WTC11 (cell line): Measurements from ENCODE around the gene RTN4RL1. TPM values are rescaled to one million over a fixed set of nuclear protein-coding genes. Genes with fewer than 3 reads are reported as not detected.

Source experiments
- ATAC-seq: fragments of 200-7000 bp; cut with Tn5 transposase; 2 replicates; pipeline ENCODE4 v1.10.0; 2021; ENCODE audit warnings: mild to moderate bottlenecking, moderate library complexity
- CTCF ChIA-PET: fragments of 300-600 bp; sonication (Branson Sonifier 250); formaldehyde crosslinking; loops from one replicate; lab custom pipeline; 2021; ENCODE audit warnings: antibody characterized with exemption; lab: Charles Lee
- POLR2A ChIA-PET: fragments of 350-600 bp; sonication (Branson Sonifier 250); formaldehyde crosslinking; loops from one replicate; lab custom pipeline; 2021; ENCODE audit warnings: antibody characterized with exemption; lab: Charles Lee
- DNase-seq: peaks from one replicate; pipeline ENCODE4 v3.0.0; 2021; ENCODE audit warnings: low spot score
- H3K27ac Mint-ChIP-seq: 2 replicates; pipeline ENCODE4 v1.8.0; 2021; ENCODE audit warnings: mixed read lengths
- H3K27me3 Mint-ChIP-seq: 2 replicates; pipeline ENCODE4 v1.8.0; 2021; ENCODE audit warnings: low read depth, mild to moderate bottlenecking, moderate library complexity, mixed read lengths
- H3K36me3 Mint-ChIP-seq: 2 replicates; pipeline ENCODE4 v1.8.0; 2021; ENCODE audit warnings: mixed read lengths
- H3K4me1 Mint-ChIP-seq: 2 replicates; pipeline ENCODE4 v1.8.0; 2022; ENCODE audit warnings: mixed read lengths
- H3K4me3 Mint-ChIP-seq: 2 replicates; pipeline ENCODE4 v1.8.0; 2021; ENCODE audit warnings: mild to moderate bottlenecking, moderate library complexity, mixed read lengths
- H3K9me3 Mint-ChIP-seq: 2 replicates; pipeline ENCODE4 v1.8.0; 2021; ENCODE audit warnings: mixed read lengths
- ATF1 ChIP-seq: sonication (generic); formaldehyde crosslinking; IDR thresholded peaks from 2 replicates; pipeline ENCODE4 v1.8.1; 2023; ENCODE audit warnings: mild to moderate bottlenecking, moderate library complexity, missing genetic modification reagents
- ELF4 ChIP-seq: sonication (generic); formaldehyde crosslinking; IDR thresholded peaks from 2 replicates; pipeline ENCODE4 v1.8.1; 2022; ENCODE audit warnings: low read depth, mild to moderate bottlenecking, moderate library complexity, missing genetic modification reagents
- EMX1 ChIP-seq: fragments of 250-450 bp; sonication (Bioruptor Pico); IDR thresholded peaks from 2 replicates; pipeline ENCODE4 v1.8.0; 2021; ENCODE audit warnings: mild to moderate bottlenecking
- ETV6 ChIP-seq: sonication (generic); formaldehyde crosslinking; IDR thresholded peaks from 2 replicates; pipeline ENCODE4 v1.8.1; 2022; ENCODE audit warnings: mild to moderate bottlenecking, missing genetic modification reagents
- FOXP1 ChIP-seq: sonication (generic); formaldehyde crosslinking; IDR thresholded peaks from 2 replicates; pipeline ENCODE4 v1.8.0; 2022; ENCODE audit warnings: missing genetic modification reagents, mild to moderate bottlenecking, moderate library complexity, borderline replicate concordance
- GABPB1 ChIP-seq: sonication (generic); formaldehyde crosslinking; IDR thresholded peaks from 2 replicates; pipeline ENCODE4 v1.8.1; 2023; ENCODE audit warnings: mild to moderate bottlenecking, missing genetic modification reagents
- HMGA2 ChIP-seq: fragments of 250-450 bp; sonication (Bioruptor Pico); IDR thresholded peaks from 2 replicates; pipeline ENCODE4 v1.4.0; 2021; ENCODE audit warnings: mild to moderate bottlenecking, moderate library complexity
- JUN ChIP-seq: sonication (generic); formaldehyde crosslinking; IDR thresholded peaks from 2 replicates; pipeline ENCODE4 v1.8.0; 2023; ENCODE audit warnings: mild to moderate bottlenecking, missing genetic modification reagents
- NFE2L1 ChIP-seq: sonication (generic); formaldehyde crosslinking; IDR thresholded peaks from 2 replicates; pipeline ENCODE4 v1.8.1; 2023; ENCODE audit warnings: missing genetic modification reagents
- OVOL2 ChIP-seq: fragments of 250-450 bp; sonication (Bioruptor Pico); IDR thresholded peaks from 2 replicates; pipeline ENCODE4 v1.9.0; 2021; ENCODE audit warnings: mild to moderate bottlenecking, borderline replicate concordance
- PRRX2 ChIP-seq: fragments of 250-450 bp; sonication (Bioruptor Pico); IDR thresholded peaks from 2 replicates; pipeline ENCODE4 v1.8.0; 2021; ENCODE audit warnings: mild to moderate bottlenecking
- SP1 ChIP-seq: sonication (generic); formaldehyde crosslinking; conservative IDR thresholded peaks from 2 replicates; pipeline ENCODE4 v1.8.1; 2022; ENCODE audit warnings: missing genetic modification reagents
- ZBTB21 ChIP-seq: sonication (generic); formaldehyde crosslinking; IDR thresholded peaks from 2 replicates; pipeline ENCODE4 v1.8.1; 2023; ENCODE audit warnings: mild to moderate bottlenecking, missing genetic modification reagents, borderline replicate concordance
- ZNF263 ChIP-seq: sonication (generic); formaldehyde crosslinking; IDR thresholded peaks from 2 replicates; pipeline ENCODE4 v1.8.1; 2022; ENCODE audit warnings: low read depth, mild to moderate bottlenecking, moderate library complexity, missing genetic modification reagents
- ZNF317 ChIP-seq: sonication (generic); formaldehyde crosslinking; IDR thresholded peaks from 2 replicates; pipeline ENCODE4 v1.8.1; 2023; ENCODE audit warnings: low read depth, mild to moderate bottlenecking, moderate library complexity, missing genetic modification reagents, borderline replicate concordance
- ZNF423 ChIP-seq: fragments of 250-450 bp; sonication (Bioruptor Pico); IDR thresholded peaks from 2 replicates; pipeline ENCODE4 v2.1.2; 2022; ENCODE audit warnings: mild to moderate bottlenecking, moderate library complexity
- total RNA-seq: library from RNA; stranded (reverse); gene quantifications from 3 replicates; pipeline ENCODE4 v1.2.3, GENCODE V29; 2021
- TF ChIP-seq, protein P1 (sequence below): sonication (generic); formaldehyde crosslinking; IDR thresholded peaks from 2 replicates; pipeline ENCODE4 v1.8.0; 2023; ENCODE audit warnings: mild to moderate bottlenecking, missing genetic modification reagents
- TF ChIP-seq, protein P2 (sequence below): fragments of 250-450 bp; sonication (Bioruptor Pico); IDR thresholded peaks from 2 replicates; pipeline ENCODE4 v1.8.0; 2021; ENCODE audit warnings: mild to moderate bottlenecking
- TF ChIP-seq, protein P3 (sequence below): sonication (generic); formaldehyde crosslinking; IDR thresholded peaks from 2 replicates; pipeline ENCODE4 v1.8.1; 2022; ENCODE audit warnings: missing genetic modification reagents, borderline replicate concordance
- TF ChIP-seq, protein P4 (sequence below): fragments of 250-450 bp; sonication (Bioruptor Pico); IDR thresholded peaks from 2 replicates; pipeline ENCODE4 v1.9.0; 2021; ENCODE audit warnings: moderate library complexity, mild to moderate bottlenecking, inconsistent platforms, borderline replicate concordance
- TF ChIP-seq, protein P5 (sequence below): fragments of 250-450 bp; sonication (Bioruptor Pico); IDR thresholded peaks from 2 replicates; pipeline ENCODE4 v2.1.2; 2022; ENCODE audit warnings: mild to moderate bottlenecking, moderate library complexity
- TF ChIP-seq, protein P6 (sequence below): sonication (generic); formaldehyde crosslinking; IDR thresholded peaks from 2 replicates; pipeline ENCODE4 v1.8.0; 2022; ENCODE audit warnings: mild to moderate bottlenecking, missing genetic modification reagents

RTN4RL1 gene
- total RNA-seq, 1 experiment from 2014 or later = 0.72 TPM

DNA sequence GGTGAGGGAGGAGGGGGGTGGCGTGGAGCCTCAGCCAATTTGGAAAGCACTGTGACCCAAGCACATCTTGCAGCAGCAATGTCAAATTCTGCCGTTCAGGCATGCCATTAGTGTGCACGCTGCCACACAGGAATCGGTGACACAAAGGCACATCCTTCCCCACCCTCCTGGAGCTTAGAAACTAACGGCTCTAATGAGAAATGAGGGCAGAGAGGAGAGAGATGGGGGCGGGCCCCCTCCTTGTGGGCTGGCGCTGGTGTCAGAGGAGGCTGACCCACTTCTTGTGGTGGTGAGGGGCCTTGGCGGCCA, 94.8 kb downstream of the RTN4RL1 start (continued):
- TF ChIP-seq, protein P1, sequence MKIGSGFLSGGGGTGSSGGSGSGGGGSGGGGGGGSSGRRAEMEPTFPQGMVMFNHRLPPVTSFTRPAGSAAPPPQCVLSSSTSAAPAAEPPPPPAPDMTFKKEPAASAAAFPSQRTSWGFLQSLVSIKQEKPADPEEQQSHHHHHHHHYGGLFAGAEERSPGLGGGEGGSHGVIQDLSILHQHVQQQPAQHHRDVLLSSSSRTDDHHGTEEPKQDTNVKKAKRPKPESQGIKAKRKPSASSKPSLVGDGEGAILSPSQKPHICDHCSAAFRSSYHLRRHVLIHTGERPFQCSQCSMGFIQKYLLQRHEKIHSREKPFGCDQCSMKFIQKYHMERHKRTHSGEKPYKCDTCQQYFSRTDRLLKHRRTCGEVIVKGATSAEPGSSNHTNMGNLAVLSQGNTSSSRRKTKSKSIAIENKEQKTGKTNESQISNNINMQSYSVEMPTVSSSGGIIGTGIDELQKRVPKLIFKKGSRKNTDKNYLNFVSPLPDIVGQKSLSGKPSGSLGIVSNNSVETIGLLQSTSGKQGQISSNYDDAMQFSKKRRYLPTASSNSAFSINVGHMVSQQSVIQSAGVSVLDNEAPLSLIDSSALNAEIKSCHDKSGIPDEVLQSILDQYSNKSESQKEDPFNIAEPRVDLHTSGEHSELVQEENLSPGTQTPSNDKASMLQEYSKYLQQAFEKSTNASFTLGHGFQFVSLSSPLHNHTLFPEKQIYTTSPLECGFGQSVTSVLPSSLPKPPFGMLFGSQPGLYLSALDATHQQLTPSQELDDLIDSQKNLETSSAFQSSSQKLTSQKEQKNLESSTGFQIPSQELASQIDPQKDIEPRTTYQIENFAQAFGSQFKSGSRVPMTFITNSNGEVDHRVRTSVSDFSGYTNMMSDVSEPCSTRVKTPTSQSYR (CRISPR knock-in tag) = no peak
- no peak for TF ChIP-seq SP1 (CRISPR knock-in tag)
- no peak for TF ChIP-seq ATF1 (CRISPR knock-in tag)
- TF ChIP-seq FOXP1 (CRISPR knock-in tag) = no peak
- no peak for TF ChIP-seq JUN (CRISPR knock-in tag)
- TF ChIP-seq, protein P2, sequence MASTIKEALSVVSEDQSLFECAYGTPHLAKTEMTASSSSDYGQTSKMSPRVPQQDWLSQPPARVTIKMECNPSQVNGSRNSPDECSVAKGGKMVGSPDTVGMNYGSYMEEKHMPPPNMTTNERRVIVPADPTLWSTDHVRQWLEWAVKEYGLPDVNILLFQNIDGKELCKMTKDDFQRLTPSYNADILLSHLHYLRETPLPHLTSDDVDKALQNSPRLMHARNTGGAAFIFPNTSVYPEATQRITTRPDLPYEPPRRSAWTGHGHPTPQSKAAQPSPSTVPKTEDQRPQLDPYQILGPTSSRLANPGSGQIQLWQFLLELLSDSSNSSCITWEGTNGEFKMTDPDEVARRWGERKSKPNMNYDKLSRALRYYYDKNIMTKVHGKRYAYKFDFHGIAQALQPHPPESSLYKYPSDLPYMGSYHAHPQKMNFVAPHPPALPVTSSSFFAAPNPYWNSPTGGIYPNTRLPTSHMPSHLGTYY (CRISPR knock-in tag) = no peak
- no peak for TF ChIP-seq ELF4
- TF ChIP-seq, protein P3, sequence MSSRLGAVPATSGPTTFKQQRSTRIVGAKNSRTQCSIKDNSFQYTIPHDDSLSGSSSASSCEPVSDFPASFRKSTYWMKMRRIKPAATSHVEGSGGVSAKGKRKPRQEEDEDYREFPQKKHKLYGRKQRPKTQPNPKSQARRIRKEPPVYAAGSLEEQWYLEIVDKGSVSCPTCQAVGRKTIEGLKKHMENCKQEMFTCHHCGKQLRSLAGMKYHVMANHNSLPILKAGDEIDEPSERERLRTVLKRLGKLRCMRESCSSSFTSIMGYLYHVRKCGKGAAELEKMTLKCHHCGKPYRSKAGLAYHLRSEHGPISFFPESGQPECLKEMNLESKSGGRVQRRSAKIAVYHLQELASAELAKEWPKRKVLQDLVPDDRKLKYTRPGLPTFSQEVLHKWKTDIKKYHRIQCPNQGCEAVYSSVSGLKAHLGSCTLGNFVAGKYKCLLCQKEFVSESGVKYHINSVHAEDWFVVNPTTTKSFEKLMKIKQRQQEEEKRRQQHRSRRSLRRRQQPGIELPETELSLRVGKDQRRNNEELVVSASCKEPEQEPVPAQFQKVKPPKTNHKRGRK = no peak

DNA sequence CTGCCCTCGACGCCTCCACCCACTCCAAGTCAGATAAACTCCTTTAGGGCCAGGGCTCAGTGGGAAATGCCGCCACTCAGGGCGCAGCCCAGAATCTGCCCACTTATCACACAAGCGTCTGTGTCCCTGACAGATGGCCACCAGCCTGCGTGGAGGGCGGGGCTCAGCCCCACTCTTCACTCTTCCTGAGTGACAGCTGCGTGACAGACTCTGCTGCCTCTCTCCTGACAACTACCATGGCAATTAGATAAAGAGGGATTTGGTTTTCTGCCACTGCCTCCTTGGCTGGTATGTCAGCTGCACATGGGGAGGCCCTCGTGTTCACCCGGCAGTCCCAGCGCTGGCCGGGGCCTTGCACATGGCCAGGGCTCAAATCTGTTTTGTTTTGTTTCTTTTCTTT, 96.2 kb downstream of the RTN4RL1 start:
- POLR2A ChIA-PET = no interaction called here
- no peak for DNase-seq
- no peaks in the 10 kb centered on the region for H3K9me3 Mint-ChIP-seq
- CTCF ChIA-PET = interaction anchor here (1.0 kb wide), 1 partner anchor 20 kb away, joined by 3 read pairs; no protein-coding TSS in a partner anchor
- H3K4me3 Mint-ChIP-seq = no peak overlapping the region
- H3K36me3 Mint-ChIP-seq = no peaks in the 10 kb centered on the region
- ATAC-seq = no peak
- H3K4me1 Mint-ChIP-seq = 0 out of 2 replicates have a peak, but pooled peaks cover 2% of the 10 kb centered on the region
- no peak for TF ChIP-seq ETV6 (CRISPR knock-in tag)
- TF ChIP-seq, protein P4, sequence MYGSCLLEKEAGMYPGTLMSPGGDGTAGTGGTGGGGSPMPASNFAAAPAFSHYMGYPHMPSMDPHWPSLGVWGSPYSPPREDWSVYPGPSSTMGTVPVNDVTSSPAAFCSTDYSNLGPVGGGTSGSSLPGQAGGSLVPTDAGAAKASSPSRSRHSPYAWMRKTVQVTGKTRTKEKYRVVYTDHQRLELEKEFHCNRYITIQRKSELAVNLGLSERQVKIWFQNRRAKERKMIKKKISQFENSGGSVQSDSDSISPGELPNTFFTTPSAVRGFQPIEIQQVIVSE (CRISPR knock-in tag) = no peak
- peaks cover 16% of the 10 kb centered on the region for H3K27me3 Mint-ChIP-seq
- no peak overlapping the region for H3K27ac Mint-ChIP-seq

DNA sequence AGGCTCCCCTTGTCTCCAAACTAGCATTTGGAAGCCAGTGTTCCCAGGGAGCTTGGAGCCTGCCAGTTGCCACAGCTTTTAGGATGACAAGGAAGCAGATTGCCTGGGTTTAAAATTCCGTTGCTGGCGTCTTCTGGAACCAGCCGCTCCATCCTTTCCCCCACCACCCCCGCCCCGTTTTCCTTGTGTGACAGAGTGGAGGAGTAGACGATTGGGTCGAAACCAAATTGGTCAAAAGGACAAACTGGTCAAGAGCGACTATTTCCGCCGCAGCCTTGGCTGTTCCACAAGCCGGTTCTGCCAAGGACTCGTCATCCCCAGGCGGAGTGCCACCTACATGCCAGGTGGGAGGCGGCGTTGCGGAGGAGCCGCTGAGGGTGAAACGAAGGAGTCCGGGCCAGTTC, 104.2 kb downstream of the RTN4RL1 start:
- Mint-ChIP-seq H3K4me3 (no peak overlapping the region), H3K36me3 (no peaks in the 10 kb centered on the region)
- CTCF ChIA-PET = interaction anchor here (0.8 to 2.5 kb wide), 2 partner anchors 11 to 77 kb away, joined by 3 to 7 read pairs; no protein-coding TSS in a partner anchor
- TF ChIP-seq OVOL2 (CRISPR knock-in tag) = no peak
- TF ChIP-seq ZNF423 = no peak
- no peak for TF ChIP-seq ZBTB21 (CRISPR knock-in tag)
- TF ChIP-seq, all 79 proteins: peak for 0
- no peak for ATAC-seq
- POLR2A ChIA-PET = no interaction called here
- Mint-ChIP-seq H3K27me3 (peaks cover 7% of the 10 kb centered on the region), H3K27ac (no peak overlapping the region), H3K9me3 (no peaks in the 10 kb centered on the region), H3K4me1 (no peaks in the 10 kb centered on the region)
- no peak for DNase-seq

DNA sequence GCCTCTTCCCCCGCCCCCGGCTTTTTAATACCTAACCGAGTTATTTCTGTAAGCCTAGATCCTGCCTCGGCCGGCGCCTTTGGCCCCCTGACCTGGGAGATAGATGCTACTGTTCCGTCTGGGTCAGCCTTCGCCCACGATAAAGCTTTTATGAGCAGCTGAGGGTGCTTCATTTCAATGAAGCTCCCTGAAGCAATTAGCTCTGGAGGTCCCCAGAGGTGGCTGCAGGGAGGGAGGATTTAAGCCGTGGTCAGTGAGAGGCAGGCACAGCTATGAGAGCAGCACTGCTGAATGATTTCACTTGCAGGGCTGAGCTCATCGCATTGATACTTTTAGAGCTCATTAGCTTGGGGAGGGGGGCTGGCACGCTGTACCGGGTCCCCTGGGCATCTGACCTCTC, 105.9 kb downstream of the RTN4RL1 start:
- Mint-ChIP-seq H3K4me3 (no peak overlapping the region), H3K27me3 (peaks cover 22% of the 10 kb centered on the region), H3K4me1 (peaks cover 3% of the 10 kb centered on the region), H3K9me3 (no peaks in the 10 kb centered on the region), H3K36me3 (no peaks in the 10 kb centered on the region), H3K27ac (no peak overlapping the region)
- DNase-seq (no peak), ATAC-seq (no peak)
- ChIA-PET POLR2A (no interaction called here), CTCF (interaction anchor here (1.1 to 2.5 kb wide), 4 partner anchors 10 to 107 kb away, joined by 3 to 15 read pairs (median 5); no protein-coding TSS in a partner anchor)
- TF ChIP-seq GABPB1 (no peak), FOXP1 (CRISPR knock-in tag) (no peak), ZNF263 (CRISPR knock-in tag) (no peak), NFE2L1 (CRISPR knock-in tag) (no peak), ZNF317 (CRISPR knock-in tag) (no peak), ETV6 (CRISPR knock-in tag) (no peak), EMX1 (CRISPR knock-in tag) (no peak), PRRX2 (CRISPR knock-in tag) (no peak), HMGA2 (no peak), JUN (CRISPR knock-in tag) (no peak)
- TF ChIP-seq, protein P5, sequence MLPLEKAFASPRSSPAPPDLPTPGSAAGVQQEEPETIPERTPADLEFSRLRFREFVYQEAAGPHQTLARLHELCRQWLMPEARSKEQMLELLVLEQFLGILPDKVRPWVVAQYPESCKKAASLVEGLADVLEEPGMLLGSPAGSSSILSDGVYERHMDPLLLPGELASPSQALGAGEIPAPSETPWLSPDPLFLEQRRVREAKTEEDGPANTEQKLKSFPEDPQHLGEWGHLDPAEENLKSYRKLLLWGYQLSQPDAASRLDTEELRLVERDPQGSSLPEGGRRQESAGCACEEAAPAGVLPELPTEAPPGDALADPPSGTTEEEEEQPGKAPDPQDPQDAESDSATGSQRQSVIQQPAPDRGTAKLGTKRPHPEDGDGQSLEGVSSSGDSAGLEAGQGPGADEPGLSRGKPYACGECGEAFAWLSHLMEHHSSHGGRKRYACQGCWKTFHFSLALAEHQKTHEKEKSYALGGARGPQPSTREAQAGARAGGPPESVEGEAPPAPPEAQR = no peak
- TF ChIP-seq, protein P6, sequence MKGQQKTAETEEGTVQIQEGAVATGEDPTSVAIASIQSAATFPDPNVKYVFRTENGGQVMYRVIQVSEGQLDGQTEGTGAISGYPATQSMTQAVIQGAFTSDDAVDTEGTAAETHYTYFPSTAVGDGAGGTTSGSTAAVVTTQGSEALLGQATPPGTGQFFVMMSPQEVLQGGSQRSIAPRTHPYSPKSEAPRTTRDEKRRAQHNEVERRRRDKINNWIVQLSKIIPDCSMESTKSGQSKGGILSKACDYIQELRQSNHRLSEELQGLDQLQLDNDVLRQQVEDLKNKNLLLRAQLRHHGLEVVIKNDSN (CRISPR knock-in tag) = no peak
